K562 (cell line): ENCODE results near the gene CNR2. TPM values are rescaled to one million over a fixed set of nuclear protein-coding genes. Genes with fewer than 3 reads are reported as not detected.

Experiments used
- ASH1L ChIP-seq: fragments of 450-650 bp; IDR thresholded peaks from 2 replicates; pipeline ENCODE4 v1.6.1; 2018; ENCODE audit warnings: borderline replicate concordance, mild to moderate bottlenecking, low read depth; ENCODE audit not compliant: partially characterized antibody
- CREM ChIP-seq: IDR thresholded peaks from 2 replicates; pipeline ENCODE4 v1.6.1; 2014; ENCODE audit warnings: antibody characterized with exemption, low read depth
- CXXC5 ChIP-seq: fragments of 250-450 bp; sonication (Bioruptor Pico); IDR thresholded peaks from 2 replicates; pipeline ENCODE4 v1.8.0; 2022; ENCODE audit warnings: inconsistent platforms, mild to moderate bottlenecking, moderate library complexity
- HEY1 ChIP-seq: fragments of 250-450 bp; sonication (Bioruptor Pico); IDR thresholded peaks from 2 replicates; pipeline ENCODE4 v1.5.0; 2020; ENCODE audit warnings: mild to moderate bottlenecking, moderate library complexity, borderline replicate concordance
- HIVEP1 ChIP-seq: fragments of 250-450 bp; sonication (Bioruptor Pico); IDR thresholded peaks from 2 replicates; pipeline ENCODE4 v1.4.0; 2020; ENCODE audit warnings: mild to moderate bottlenecking
- JUND ChIP-seq, 2 experiments: IDR thresholded peaks; 2 replicates in 1 of 2; 3 replicates in 1 of 2; pipeline ENCODE4 v1.6.1; 2011; ENCODE audit warnings: borderline replicate concordance in 2 of 2, low read depth in 2 of 2, low read length in 2 of 2, improper control_type of control experiment in 1 of 2, missing biosample characterization in 1 of 2, missing genetic modification characterization in 1 of 2, missing genetic modification reagents in 1 of 2
- L3MBTL2 ChIP-seq: fragments of 450-650 bp; IDR thresholded peaks from 2 replicates; pipeline ENCODE4 v1.6.1; 2016; ENCODE audit warnings: mild to moderate bottlenecking, moderate library complexity
- MBD1 ChIP-seq: fragments of 250-450 bp; sonication (Bioruptor Pico); IDR thresholded peaks from 2 replicates; pipeline ENCODE4 v1.8.0; 2022; ENCODE audit warnings: inconsistent platforms
- MBD2 ChIP-seq: sonication (generic); IDR thresholded peaks from 2 replicates; pipeline ENCODE4 v1.6.1; 2016; ENCODE audit warnings: low read depth, borderline replicate concordance
- NR1H2 ChIP-seq: sonication (generic); formaldehyde crosslinking; IDR thresholded peaks from 2 replicates; pipeline ENCODE4 v1.4.0; 2020; ENCODE audit warnings: mild to moderate bottlenecking, missing genetic modification reagents
- PHF8 ChIP-seq: fragments of 200-600 bp; sonication (generic); IDR thresholded peaks from 2 replicates; pipeline ENCODE4 v1.6.1; 2012; ENCODE audit warnings: mixed run types, mild to moderate bottlenecking, inconsistent platforms, low read length, moderate library complexity, borderline replicate concordance
- RBBP5 ChIP-seq: fragments of 200-600 bp; sonication (generic); IDR thresholded peaks from 2 replicates; pipeline ENCODE4 v1.6.1; 2012; ENCODE audit warnings: borderline replicate concordance, mild to moderate bottlenecking, low read length, control low read depth, inconsistent platforms; ENCODE audit not compliant: insufficient read depth, poor library complexity, severe bottlenecking
- RREB1 ChIP-seq: fragments of 250-450 bp; sonication (Bioruptor Pico); IDR thresholded peaks from 2 replicates; pipeline ENCODE4 v1.4.0; 2020
- SMAD4 ChIP-seq: fragments of 250-450 bp; sonication (Bioruptor Pico); conservative IDR thresholded peaks from 2 replicates; pipeline ENCODE4 v1.8.0; 2021; ENCODE audit warnings: inconsistent platforms, mild to moderate bottlenecking, moderate library complexity
- SRSF1 ChIP-seq: fragments of 200-400 bp; formaldehyde crosslinking; IDR thresholded peaks from 2 replicates; pipeline ENCODE4 v1.6.1; 2017; ENCODE audit warnings: mild to moderate bottlenecking, low read depth, low read length, moderate library complexity
- SUPT5H ChIP-seq: fragments of 450-650 bp; IDR thresholded peaks from 2 replicates; pipeline ENCODE4 v1.6.1; 2016
- TAF9B ChIP-seq: fragments of 450-650 bp; IDR thresholded peaks from 2 replicates; pipeline ENCODE4 v1.6.1; 2018; ENCODE audit warnings: mild to moderate bottlenecking; ENCODE audit not compliant: partially characterized antibody
- TGIF2 ChIP-seq: sonication (generic); formaldehyde crosslinking; IDR thresholded peaks from 2 replicates; pipeline ENCODE4 v1.8.1; 2022; ENCODE audit warnings: mild to moderate bottlenecking, missing genetic modification reagents, moderate library complexity
- ZBTB17 ChIP-seq: fragments of 450-650 bp; formaldehyde crosslinking; IDR thresholded peaks from 2 replicates; pipeline ENCODE4 v1.4.0; 2020; ENCODE audit warnings: mild to moderate bottlenecking
- ZNF507 ChIP-seq: conservative IDR thresholded peaks from 2 replicates; pipeline ENCODE4 v1.6.1; 2017; ENCODE audit warnings: missing genetic modification characterization, missing compliant biosample characterization
- ZNF699 ChIP-seq: fragments of 250-450 bp; sonication (Bioruptor Pico); IDR thresholded peaks from 2 replicates; pipeline ENCODE4 v1.8.0; 2021; ENCODE audit warnings: mild to moderate bottlenecking, moderate library complexity; ENCODE audit not compliant: insufficient replicate concordance
- polyA plus RNA-seq, 8 experiments: library from polyadenylated mRNA; depleted of rRNA in 4 of 8; stranded (reverse) in 5 of 8; unstranded in 3 of 8; fragments of >200 nt; fragmentation: Nextera tagmentation in 2 of 8; fragmentation: Illumina TruSeq in 1 of 8; extraction: Ambion mirVana in 2 of 8; extraction: Trizol in 1 of 8; gene quantifications; 2 replicates each; pipeline versions ENCODE4 v1.2.1 to v1.2.3, GENCODE V29; 2011 to 2014; ENCODE audit warnings: inconsistent platforms in 1 of 8, missing spikeins in 1 of 8
- total RNA-seq, 7 experiments: library from RNA; depleted of rRNA in 6 of 7; stranded (reverse); fragments of >200 nt in 6 of 7; fragmentation: Illumina TruSeq in 2 of 7; extraction: Trizol in 2 of 7; gene quantifications; 2 replicates each; pipeline versions ENCODE4 v1.2.1 to v1.2.3, GENCODE V29; 2011 to 2021; ENCODE audit warnings: low replicate concordance in 1 of 7

CNR2 gene
- total and polyA plus RNA-seq, 9 of the 15 experiments (the other 6 are each of a cell fraction or from before 2014, with no cell fraction given), result not detected

- TF ChIP-seq RBBP5 (peak; percentile 91), MBD2 (peak; percentile 86), L3MBTL2 (peak; percentile 75), JUND (IDR thresholded peaks at IDR 0.05; ENCODE audit: borderline replicate concordance, low read depth, low read length) (peak; percentile 22; the same call in 1 of the 2 replicates), JUND (tag; IDR thresholded peaks at IDR 0.05; ENCODE audit: borderline replicate concordance, low read depth, low read length) (no peak; the same call in 2 of the 3 replicates), TGIF2 (CRISPR knock-in tag) (no peak), SUPT5H (peak; percentile 97), ZNF507 (no peak), SRSF1 (no peak), SMAD4 (CRISPR knock-in tag) (peak; percentile 83), ASH1L (no peak), CREM (peak; percentile 79), TAF9B (peak; percentile 99), HIVEP1 (CRISPR knock-in tag) (peak; percentile 54; the same call in 1 of the 2 replicates), NR1H2 (CRISPR knock-in tag) (no peak), MBD1 (CRISPR knock-in tag) (no peak), ZNF699 (CRISPR knock-in tag) (no peak), ZBTB17 (CRISPR knock-in tag) (peak; percentile 68; the same call in 1 of the 2 replicates), RREB1 (CRISPR knock-in tag) (peak; percentile 44; the same call in 1 of the 2 replicates), HEY1 (CRISPR knock-in tag) (no peak), PHF8 (peak; percentile 97), CXXC5 (peak; percentile 85)
These were observed 87.9 kb downstream of the CNR2 start, which contains the start of gene HMGCL (continued) for GRCh38 chr1:23825076-23825761.
